Adrenal gland (tissue), 12 donors: ENCODE results near the gene CATSPERB. TPM values are rescaled to one million over a fixed set of nuclear protein-coding genes. Genes with fewer than 3 reads are reported as not detected.

Source experiments
- DNase-seq, 7 donors: peaks; one replicate each; pipeline ENCODE4 v3.0.0-alpha.2; 2019 to 2020
- H3K27ac ChIP-seq, 5 donors: fragments of 200-600 bp; sonication (generic) in 4 of 5; 1 replicate in 3 of 5; 2 replicates in 2 of 5; pipeline versions ENCODE4 v1.5.1 to v1.8.0; 2016 to 2020; ENCODE audit warnings: mild to moderate bottlenecking in 1 of 5
- H3K27me3 ChIP-seq: fragments of 200-600 bp; 2 replicates; pipeline ENCODE4 v1.8.0; 2021
- H3K36me3 ChIP-seq, 2 donors: fragments of 200-600 bp; replicated peaks in 1 of 2; 1 replicate in 1 of 2; 2 replicates in 1 of 2; pipeline versions ENCODE4 v1.5.1 to v1.8.0; 2018 to 2022
- H3K4me1 ChIP-seq, 2 donors: fragments of 200-600 bp; replicated peaks in 1 of 2; 1 replicate in 1 of 2; 2 replicates in 1 of 2; pipeline versions ENCODE4 v1.5.1 to v1.8.0; 2018 to 2021
- H3K4me3 ChIP-seq, 4 donors: fragments of 200-600 bp; sonication (generic) in 3 of 4; one replicate each; pipeline ENCODE4 v1.5.1; 2016 to 2018
- H3K9me3 ChIP-seq, 3 donors: fragments of 200-600 bp; sonication (generic) in 1 of 3; replicated peaks in 1 of 3; 1 replicate in 2 of 3; 2 replicates in 1 of 3; pipeline versions ENCODE4 v1.5.1 to v1.8.0; 2016 to 2021
- CTCF ChIP-seq, 6 experiments: fragments of 450-650 bp in 4 of 6; fragments of 200-600 bp in 2 of 6; sonication (generic) in 1 of 6; IDR thresholded peaks; 1 replicate in 5 of 6; 2 replicates in 1 of 6; pipeline versions ENCODE4 v1.5.1 to v1.8.0; 2016 to 2021; ENCODE audit warnings: antibody characterized with exemption in 6 of 6, mild to moderate bottlenecking in 2 of 6, moderate library complexity in 1 of 6
- POLR2A ChIP-seq, 2 donors: fragments of 450-650 bp; IDR thresholded peaks; one replicate each; pipeline ENCODE4 v1.6.1; 2017; ENCODE audit warnings: antibody characterized with exemption in 2 of 2, mild to moderate bottlenecking in 2 of 2, moderate library complexity in 1 of 2
- WGBS, 4 donors: extraction: QIAGEN DNeasy Blood & Tissue Kit in 2 of 4; methylation state at CpG; one replicate each; pipeline versions ENCODE4 v1.1.5 to v1.1.7; 2013 to 2017; 5-methylcytosine and 5-hydroxymethylcytosine counted together
- intact Hi-C, 2 donors: fragments of 100-400 bp; cut with DNase I; formaldehyde crosslinking; loops; one replicate each; pipeline versions ENCODE4 v1.14.1 to v1.15.0; 2022 to 2023
- polyA plus RNA-seq, 3 donors: library from polyadenylated mRNA; stranded (reverse); fragments of 200-250 nt in 2 of 3; fragments of 350-450 nt in 1 of 3; fragmentation: Illumina TruSeq in 1 of 3; extraction: RNeasy Lipid Tissue Mini Kit (QIAGEN cat#74804) in 1 of 3; gene quantifications; one replicate each; pipeline ENCODE4 v1.2.3, GENCODE V29; 2013 to 2014
- total RNA-seq, 9 donors: library from RNA; depleted of rRNA in 4 of 9; stranded (reverse); fragments of >200 nt in 4 of 9; fragments of 120-200 nt in 1 of 9; fragmentation: NEBNext Ultra II Directional in 1 of 9; extraction: Animal tissue kit (Norgen Biotek cat#: 25700) in 1 of 9; gene quantifications; one replicate each; pipeline versions ENCODE4 v1.1.0 to v1.2.4, GENCODE V29; 2013 to 2023
- donor health status: healthy with polysubstance abuse.
- donor health status: Bipolar disorder and iron deficiency.
- donor health status: DM: yes; HTN: yes; CAD: no.
- donor health status: DM: no; HTN: no; CAD: no.
- donor health status: DM: no; HTN: no; CAD: no.
- donor health status: DM: yes; HTN: yes; CAD: no.

Gene CATSPERB
- total and polyA plus RNA-seq, 12 donors: 0.11 to 3.2 (median 0.70) TPM; not detected in 2

GRCh38 chr14:91580876-91581577, 150.9 kb downstream of the CATSPERB start:
- Histone ChIP-seq H3K9me3 (no peaks in the 10 kb centered on the region), H3K4me3 (no peak overlapping the region), H3K27me3 (peaks cover 6% of the 10 kb centered on the region), H3K27ac (no peak overlapping the region), H3K4me1 (no peaks in the 10 kb centered on the region), H3K36me3 (no peaks in the 10 kb centered on the region)
- DNase-seq: no peak
- intact Hi-C loops: no loop called here
- 37 to 57% (median 48%) methylated on average over 8 of the region's 8 CpGs for WGBS, 4 donors
- TF ChIP-seq POLR2A (IDR thresholded peaks at IDR 0.05): no peak
- no peak for TF ChIP-seq CTCF (IDR thresholded peaks at IDR 0.05)

GRCh38 chr14:91577632-91578233, 154.2 kb downstream of the CATSPERB start:
- WGBS, 4 donors: 81 to 86% (median 85%) methylated on average over 9 to 29 of the region's 30 CpGs
- no peak overlapping the region for H3K27ac ChIP-seq
- TF ChIP-seq POLR2A (IDR thresholded peaks at IDR 0.05) (no peak), CTCF (IDR thresholded peaks at IDR 0.05) (no peak)
- no peaks in the 10 kb centered on the region for H3K9me3 ChIP-seq
- peaks cover 6% of the 10 kb centered on the region for H3K27me3 ChIP-seq
- peaks cover 0 to 5% of the 10 kb centered on the region in 2 donors for H3K4me1 ChIP-seq
- no peaks in the 10 kb centered on the region for H3K36me3 ChIP-seq
- no peak for DNase-seq
- intact Hi-C loops: no loop called here
- no peak overlapping the region for H3K4me3 ChIP-seq

GRCh38 chr14:91575469-91576208, 156.2 kb downstream of the CATSPERB start:
- Histone ChIP-seq H3K36me3 (no peaks in the 10 kb centered on the region), H3K27ac (no peak overlapping the region), H3K27me3 (peaks cover 6% of the 10 kb centered on the region), H3K4me1 (peaks cover 0 to 5% of the 10 kb centered on the region in 2 donors), H3K9me3 (no peaks in the 10 kb centered on the region), H3K4me3 (no peak overlapping the region)
- WGBS, 4 donors: 52 to 62% (median 56%) methylated on average over 13 of the region's 13 CpGs
- intact Hi-C loops: no loop called here
- no peak for DNase-seq
- TF ChIP-seq CTCF (IDR thresholded peaks at IDR 0.05): no peak
- no peak for TF ChIP-seq POLR2A (IDR thresholded peaks at IDR 0.05)
